Fibroblast of mammary gland (primary cell): ENCODE data around the gene TM9SF4.

Experiments used
- DNase-seq: peaks from one replicate; pipeline ENCODE4 v3.0.0-alpha.2; 2010; ENCODE audit warnings: low read depth
- H3K4me3 ChIP-seq: 2 replicates; pipeline ENCODE4 v1.5.1; 2011; ENCODE audit warnings: low read depth, mild to moderate bottlenecking, low read length, moderate library complexity; ENCODE audit not compliant: control insufficient read depth
- TF ChIP-seq, protein P1 (sequence below): conservative IDR thresholded peaks from 2 replicates; pipeline ENCODE4 v1.5.1; 2011; ENCODE audit warnings: low read depth, low read length, inconsistent platforms; ENCODE audit not compliant: control insufficient read depth, insufficient read depth

The TM9SF4 gene

DNA sequence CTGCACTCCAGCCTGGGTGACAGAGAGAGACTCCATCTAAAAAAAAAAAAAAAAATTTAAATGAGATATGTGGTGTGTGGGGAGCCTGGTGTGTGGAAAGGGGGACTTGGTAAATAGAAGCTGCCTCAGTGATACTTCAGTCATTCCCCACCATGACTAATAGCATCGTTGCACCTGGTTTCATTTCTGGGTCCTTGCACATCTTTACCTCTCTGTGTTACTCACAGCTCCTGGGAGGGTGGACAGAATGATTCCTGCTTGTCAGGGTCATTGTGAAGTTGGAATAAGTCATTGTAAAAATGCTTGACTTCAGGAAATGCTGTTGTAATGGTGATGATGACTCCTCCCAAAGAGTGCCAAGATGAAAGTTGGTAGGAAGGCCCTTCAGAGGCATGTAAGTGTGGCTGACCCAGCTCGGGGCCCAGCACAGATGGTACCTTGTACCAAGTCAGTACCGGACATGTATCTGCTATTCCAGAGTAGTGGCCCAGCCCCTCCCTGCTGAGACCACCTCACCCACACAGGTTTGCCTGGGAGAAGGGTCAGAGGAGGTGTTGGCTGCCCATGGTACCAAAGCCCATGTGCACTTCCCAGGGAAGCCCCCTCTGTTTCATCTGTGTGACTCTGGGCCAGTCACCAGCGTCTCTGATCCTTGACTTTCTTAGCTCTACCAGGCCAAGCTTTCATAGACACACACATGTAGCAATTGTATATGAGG is 49.6 kb downstream of the TM9SF4 start:
- no peak overlapping the region for H3K4me3 ChIP-seq
- TF ChIP-seq, protein P1, sequence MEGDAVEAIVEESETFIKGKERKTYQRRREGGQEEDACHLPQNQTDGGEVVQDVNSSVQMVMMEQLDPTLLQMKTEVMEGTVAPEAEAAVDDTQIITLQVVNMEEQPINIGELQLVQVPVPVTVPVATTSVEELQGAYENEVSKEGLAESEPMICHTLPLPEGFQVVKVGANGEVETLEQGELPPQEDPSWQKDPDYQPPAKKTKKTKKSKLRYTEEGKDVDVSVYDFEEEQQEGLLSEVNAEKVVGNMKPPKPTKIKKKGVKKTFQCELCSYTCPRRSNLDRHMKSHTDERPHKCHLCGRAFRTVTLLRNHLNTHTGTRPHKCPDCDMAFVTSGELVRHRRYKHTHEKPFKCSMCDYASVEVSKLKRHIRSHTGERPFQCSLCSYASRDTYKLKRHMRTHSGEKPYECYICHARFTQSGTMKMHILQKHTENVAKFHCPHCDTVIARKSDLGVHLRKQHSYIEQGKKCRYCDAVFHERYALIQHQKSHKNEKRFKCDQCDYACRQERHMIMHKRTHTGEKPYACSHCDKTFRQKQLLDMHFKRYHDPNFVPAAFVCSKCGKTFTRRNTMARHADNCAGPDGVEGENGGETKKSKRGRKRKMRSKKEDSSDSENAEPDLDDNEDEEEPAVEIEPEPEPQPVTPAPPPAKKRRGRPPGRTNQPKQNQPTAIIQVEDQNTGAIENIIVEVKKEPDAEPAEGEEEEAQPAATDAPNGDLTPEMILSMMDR, result no peak
- no peak for DNase-seq

DNA sequence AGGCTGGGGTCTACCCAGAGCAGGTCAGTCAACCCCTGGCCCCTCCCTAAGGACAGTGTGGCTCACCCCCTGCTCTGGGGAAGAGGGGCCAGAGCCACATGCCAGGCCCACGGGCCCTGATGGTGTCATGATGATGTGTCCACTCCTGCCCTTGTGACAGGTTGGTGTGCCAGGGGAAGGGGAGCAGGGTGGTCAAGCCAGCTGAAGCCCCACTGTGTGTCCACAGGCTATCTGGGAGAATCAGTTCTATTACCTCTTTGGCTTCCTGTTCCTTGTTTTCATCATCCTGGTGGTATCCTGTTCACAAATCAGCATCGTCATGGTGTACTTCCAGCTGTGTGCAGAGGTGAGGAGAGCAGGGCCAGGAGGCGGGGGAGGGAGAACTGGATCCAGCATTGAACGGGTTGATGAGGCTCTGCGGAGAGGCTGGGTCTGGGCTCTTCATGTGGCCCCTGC is 50.3 kb downstream of the TM9SF4 start:
- no peak for DNase-seq
- no peak overlapping the region for H3K4me3 ChIP-seq
- TF ChIP-seq, protein P1, result no peak

DNA sequence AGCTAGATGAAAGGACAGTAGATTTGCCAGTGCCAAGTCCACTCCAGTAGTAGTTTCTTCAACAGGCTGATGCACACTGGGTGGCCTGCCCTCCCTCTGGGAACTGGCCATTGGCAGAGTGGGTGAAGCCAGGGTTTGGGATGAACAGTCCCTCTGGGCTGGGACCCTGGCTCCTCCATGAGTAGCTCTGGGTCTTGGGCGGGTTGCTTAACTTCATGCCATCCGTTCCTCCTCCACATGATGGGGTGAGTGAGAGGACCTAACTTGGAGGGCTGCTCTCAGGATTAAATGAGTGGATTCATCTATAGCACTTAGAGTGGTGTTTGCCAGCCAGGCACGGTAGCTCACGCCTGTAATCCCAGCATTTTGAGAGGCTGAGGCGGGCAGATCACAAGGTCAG is 50.8 kb downstream of the TM9SF4 start:
- TF ChIP-seq, protein P1, result no peak
- DNase-seq, result no peak
- H3K4me3 ChIP-seq, result no peak overlapping the region

DNA sequence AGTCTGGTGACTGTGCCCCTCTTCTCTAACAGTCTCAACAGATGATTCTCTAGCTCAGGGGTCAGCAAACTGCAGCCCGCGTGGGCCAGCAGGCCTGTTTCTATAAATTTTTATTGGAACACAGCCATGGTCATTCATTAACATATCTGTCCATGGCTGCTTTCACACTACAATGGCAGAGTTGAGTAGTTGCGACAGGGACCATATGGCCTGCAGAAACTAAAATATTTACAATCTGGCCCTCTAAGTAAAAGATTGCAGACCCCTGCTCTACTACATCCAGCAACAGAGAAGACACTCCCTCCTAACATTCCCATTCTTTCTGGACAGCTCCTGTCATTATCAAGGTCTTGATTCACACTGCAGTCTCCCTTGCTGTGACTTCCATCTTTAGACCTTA is 52.8 kb downstream of the TM9SF4 start:
- no peak for DNase-seq
- TF ChIP-seq, protein P1, result no peak

DNA sequence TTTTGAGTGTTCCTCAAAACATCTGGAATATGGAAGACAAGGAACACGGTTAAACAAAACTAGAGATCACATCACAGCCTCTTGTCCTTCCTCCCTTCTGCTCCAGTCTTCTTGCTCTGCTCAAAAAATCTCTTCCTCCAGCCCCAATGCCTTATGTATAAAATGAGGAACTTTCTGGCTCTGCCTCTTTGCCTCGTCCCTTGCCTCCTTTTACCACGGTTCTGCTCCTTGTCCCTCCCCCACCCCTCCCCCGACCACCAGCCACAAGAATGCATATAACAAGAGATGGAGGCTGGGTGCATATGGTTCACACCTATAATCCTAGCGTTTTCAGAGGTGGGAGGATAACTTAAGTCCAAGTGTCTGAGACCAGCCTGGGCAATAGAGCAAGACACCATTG is 54.4 kb downstream of the TM9SF4 start:
- no peak for DNase-seq
- TF ChIP-seq, protein P1, result no peak
- no peak overlapping the region for H3K4me3 ChIP-seq

More for the DNA sequence above, 52.8 kb downstream of the TM9SF4 start:
- no peak overlapping the region for H3K4me3 ChIP-seq

DNA sequence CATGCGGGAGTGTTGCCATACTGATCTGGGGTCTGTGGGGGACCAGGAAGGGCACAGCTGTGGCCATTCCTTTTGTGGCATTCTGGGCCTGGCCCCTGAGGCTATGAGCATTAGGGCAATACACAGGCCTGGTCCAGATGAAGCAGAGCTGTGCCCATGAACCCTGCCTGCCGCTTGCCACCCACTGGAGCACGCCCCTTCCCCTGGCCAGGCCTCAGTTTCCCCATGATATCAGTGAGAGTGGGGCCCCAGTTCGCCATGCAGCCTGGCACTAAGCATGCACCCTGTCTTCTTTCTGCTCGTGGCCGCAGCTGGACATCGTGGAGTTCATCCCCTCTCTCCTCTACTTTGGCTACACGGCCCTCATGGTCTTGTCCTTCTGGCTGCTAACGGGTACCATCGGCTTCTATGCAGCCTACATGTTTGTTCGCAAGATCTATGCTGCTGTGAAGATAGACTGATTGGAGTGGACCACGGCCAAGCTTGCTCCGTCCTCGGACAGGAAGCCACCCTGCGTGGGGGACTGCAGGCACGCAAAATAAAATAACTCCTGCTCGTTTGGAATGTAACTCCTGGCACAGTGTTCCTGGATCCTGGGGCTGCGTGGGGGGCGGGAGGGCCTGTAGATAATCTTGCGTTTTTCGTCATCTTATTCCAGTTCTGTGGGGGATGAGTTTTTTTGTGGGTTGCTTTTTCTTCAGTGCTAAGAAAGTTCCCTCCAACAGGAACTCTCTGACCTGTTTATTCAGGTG is 55.6 kb downstream of the TM9SF4 start:
- no peak for DNase-seq
- TF ChIP-seq, protein P1, result no peak
- H3K4me3 ChIP-seq, result no peak overlapping the region
